Activated gamma-delta T cell treated with Interleukin-2 at 50 U/mL for 16 hours (primary cell): ENCODE data around the gene FADS1.
A peak's percentile ranks its signal among the peaks of the same experiment; 100 is the strongest.

Experiments
- DNase-seq: peaks from one replicate; pipeline ENCODE4 v3.0.0-alpha.2; 2020

The FADS1 gene

DNA sequence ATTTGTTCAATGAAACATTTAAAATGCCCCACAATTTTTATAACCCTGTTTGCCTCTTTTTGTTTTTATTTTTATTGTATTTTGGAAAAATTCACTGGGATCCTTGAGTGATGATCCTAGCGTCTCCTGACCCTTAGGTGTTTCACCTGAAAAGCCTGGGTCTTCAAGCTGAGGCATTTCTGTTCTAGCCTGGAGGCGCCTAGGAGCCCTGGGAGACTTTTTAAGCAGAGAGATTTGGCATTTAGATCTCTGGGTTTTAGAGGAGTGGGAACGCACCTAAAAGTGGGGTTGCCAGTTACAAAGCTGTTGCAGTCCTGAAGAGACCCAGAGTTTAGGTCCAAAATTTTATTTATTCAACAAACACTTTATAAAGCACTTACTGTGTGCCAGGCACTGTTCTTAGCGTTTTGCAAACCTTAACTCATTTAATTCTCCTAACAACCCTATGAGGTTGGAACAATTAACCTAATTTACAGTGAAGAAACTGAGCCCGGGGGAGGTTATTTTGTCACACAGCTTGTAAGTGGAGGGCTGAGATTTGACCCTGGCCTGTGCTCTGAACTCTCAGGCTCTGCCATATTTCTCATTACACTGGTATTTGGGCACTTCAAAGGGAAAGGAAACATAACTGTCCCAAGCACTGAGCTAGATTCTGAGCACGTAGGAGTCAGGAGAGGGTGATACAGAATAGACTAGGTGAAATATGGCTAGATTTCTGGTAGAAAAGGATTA, 834 bp upstream of the FADS1 start:
- no peak for DNase-seq

DNA sequence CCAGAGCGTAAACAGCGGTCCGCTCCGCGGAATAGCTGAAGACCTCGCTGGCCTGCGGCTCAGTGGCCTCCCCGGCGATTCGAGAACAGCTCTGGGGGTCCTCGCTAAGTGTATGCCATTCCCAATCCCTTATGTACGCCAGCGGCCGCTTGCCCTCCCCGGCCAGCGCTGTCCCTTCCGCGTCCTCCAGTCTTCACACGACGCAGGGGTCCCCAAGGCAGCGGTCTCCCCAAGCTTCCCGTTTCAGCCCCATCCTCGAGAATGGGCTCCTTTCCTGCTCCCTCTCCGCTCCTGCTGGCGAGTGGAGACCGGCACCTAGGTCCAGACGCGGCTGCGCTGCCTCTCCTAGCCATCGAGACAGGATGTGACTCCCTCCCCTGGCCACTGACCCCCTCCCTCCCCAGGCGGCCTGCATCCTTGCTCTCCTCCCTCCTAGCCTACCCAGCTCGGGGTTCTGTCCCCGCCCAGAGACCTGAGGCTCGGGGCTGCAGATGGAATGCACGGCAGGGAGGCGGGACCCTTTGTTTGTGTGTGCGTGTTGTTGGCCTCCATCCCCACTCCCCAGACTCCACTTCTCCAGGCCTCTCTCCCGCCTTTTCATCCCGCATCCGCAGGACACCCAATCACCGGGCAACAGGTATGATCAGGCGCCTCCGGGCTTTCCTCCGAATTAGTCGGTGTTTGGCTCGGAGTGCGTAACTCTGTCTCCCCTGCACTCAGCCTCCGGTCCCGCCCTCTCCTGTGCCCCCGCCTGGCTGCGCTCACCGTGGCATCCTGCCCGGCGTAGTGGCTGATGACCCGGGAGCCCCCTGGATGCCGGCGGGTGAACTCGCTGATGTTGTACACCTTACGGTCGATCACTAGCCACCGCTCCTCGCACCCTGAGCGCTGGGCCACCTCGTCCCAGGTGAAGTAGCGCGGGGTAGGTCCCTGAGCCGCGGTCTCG, 740 bp downstream of the FADS1 start:
- peak; percentile 59 for DNase-seq

DNA sequence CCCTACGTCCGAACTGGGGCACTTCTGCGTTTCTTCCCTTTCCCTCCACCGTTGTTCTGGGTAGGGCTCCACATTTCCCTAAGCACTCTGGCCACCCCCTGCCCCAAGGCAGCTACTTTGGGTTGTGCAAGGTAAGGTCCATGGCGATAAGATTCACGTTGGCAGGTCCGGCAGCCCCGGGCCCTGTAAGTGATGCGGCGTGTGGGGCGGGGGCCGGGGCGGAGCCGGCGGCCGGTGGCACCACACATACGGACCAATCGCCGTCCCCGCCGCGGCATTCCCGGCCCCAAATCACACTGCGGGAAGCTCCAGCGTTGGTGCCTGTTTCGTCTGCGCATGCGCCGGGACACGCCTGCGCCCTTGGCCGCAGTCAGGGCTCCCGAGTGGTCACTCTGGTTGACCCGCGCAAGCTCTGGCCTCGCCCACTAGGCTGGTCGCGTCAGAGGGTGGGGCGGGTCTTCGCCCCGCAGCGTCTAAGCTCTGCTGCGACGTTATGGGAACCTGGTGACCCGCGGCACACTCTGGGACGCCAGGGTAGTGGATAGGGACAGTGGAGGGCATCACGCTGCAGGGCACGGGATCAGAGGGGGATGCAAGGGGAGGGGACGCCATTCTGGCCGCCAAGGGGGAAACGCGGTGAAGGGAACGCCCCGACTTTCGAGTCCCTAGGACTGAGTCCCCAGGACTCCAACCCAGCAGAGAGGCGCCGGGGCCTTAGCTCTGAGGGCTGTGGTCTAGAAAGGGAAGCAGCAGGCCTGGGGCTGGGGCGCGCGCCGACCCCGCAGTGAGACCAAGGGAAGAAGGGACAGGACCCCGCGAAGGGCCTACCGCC, 1.6 kb downstream of the FADS1 start:
- no peak for DNase-seq

DNA sequence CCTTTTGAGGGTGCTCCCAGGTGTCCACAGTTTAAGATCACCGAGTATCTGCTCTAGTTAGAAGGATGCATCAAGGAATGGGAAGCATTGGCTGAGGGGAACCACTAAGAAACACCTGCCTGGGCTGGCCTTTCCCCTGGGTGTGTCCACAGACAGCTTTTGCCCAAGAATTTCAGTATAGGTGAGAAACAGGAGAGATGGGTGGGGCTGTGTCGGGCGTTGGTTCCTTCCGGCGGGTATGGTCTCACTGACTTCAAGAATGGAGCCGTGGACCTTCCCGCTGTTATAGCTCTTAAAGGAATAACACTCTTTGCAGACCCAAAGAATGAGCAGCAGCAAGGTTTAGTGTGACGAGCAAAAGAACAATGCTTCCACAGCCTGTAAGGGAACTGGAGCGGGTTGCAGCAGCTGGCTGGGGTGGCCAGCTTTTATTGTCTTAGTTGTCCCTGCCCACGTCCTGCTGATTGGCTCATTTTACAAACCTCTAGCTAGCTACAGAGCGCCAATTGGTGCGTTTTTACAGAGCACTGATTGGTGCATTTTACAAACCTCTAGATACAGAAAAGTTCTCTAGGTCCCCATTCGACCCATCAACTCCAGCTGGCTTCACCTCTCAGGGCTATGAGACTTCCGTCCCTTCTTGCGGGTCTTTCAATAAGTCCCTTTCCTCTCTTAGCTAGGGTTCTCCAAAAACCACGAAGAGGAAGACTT, 2.4 kb downstream of the FADS1 start:
- DNase-seq = no peak

DNA sequence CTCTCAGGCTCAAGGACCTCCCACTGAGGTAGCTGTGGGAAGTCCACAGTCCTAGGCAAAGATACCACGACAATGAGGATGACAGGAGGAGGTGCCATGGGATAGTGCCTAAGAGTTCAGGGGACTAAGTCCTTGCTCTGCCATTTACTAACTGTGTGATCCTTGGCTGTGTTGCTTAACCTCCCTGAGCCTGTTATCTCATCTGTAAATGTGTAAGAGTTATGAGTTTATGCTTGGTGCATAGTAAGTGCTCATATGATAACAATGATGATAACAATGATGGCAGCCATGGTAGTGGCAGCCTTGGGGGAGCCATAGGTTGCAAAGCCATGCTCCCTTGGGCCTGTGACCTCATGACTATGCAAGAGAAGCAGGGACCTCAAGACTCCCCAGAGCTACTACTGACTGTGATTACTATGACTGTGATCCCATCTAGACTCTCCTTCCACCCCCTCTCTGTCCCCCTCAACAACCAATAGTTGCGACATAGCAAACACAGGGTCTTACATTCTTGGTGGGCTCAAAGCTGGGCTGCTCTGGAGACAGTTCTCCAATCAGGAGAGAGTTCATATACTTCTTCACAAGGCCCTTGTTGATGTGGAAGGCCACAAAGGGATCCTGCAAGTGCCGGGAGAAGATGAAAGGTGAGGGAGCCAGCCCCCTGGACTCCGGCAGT, 3.9 kb downstream of the FADS1 start:
- no peak for DNase-seq

DNA sequence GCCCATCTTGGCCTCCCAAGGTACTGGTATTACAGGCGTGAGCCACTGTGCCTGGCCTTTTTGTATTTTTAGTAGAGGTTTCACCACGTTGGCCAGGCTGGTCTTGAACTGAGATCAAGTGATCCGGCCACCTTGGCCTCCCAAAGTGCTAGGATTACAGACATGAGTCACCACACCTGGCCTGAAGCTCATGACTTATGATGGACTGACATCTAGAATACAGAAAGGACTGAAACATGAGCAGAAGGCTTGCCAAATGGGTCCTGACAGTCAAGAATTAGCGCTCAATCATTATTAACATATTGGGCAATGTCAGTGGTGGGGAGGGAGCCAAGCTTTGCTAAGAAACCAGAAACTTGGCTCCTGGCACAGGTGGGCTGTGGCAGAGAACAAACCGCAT, 5.0 kb downstream of the FADS1 start:
- DNase-seq = no peak

DNA sequence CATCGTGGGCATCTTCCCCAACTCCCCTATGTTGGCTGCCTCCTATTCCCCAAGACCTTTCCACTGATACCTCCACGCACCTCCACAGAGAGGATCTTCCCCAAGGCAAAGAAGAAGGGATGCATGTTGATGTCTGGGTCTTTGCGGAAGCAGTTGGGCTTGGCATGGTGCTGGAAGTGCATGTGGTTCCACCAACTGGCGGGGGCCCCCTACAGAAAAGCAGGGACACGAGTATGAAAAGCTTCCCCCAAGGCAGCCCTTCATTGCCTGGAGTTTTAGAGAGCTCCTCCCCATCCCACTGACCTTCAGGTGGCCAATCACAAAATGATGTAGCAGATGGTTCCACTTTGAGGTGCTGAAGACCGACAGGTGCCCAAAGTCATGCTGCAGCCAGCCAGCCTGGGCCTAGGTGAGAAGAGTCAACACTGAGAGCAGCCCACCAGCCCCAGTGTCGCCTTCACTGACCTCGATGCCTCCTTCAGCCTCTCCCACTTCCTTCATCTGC, 6.1 kb downstream of the FADS1 start:
- no peak for DNase-seq

DNA sequence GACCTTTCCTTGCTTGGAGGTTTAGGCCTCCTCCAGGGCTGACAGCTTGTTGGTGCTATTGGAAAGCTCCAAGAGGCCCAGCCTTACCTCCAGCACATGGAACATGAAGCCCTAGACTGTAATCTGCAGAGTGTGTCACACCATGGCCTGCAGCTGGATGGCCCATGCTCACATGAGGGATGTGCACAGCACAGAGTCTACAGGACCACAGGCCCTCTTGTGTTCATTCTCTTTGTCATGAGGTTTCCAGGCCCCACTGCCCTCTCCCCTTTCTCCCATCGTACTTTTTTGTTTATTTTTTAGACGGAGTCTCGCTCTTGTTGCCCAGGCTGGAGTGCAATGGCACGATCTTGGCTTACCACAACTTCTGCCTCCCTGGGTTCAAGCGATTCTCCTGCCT, 10.0 kb downstream of the FADS1 start:
- DNase-seq = no peak

DNA sequence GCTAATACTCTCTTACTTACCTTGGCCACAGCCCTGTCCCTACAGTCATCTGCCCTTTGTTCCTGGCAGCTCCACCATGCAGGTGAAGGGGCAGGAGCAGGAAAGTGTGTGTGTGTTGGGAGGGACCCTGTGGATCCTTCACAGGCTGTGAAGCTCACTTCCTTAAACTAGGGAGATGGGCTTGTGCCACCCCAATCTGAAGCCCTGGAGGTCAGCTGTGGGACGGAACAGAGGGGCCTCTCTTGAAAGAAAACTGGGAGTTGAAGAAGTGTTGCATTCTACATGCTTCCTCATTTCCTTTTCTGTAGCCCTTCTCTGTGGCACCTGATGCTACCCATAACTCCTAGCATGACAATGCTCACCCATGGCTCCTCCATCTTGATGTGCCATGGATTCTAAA, 11.7 kb downstream of the FADS1 start:
- DNase-seq = no peak

DNA sequence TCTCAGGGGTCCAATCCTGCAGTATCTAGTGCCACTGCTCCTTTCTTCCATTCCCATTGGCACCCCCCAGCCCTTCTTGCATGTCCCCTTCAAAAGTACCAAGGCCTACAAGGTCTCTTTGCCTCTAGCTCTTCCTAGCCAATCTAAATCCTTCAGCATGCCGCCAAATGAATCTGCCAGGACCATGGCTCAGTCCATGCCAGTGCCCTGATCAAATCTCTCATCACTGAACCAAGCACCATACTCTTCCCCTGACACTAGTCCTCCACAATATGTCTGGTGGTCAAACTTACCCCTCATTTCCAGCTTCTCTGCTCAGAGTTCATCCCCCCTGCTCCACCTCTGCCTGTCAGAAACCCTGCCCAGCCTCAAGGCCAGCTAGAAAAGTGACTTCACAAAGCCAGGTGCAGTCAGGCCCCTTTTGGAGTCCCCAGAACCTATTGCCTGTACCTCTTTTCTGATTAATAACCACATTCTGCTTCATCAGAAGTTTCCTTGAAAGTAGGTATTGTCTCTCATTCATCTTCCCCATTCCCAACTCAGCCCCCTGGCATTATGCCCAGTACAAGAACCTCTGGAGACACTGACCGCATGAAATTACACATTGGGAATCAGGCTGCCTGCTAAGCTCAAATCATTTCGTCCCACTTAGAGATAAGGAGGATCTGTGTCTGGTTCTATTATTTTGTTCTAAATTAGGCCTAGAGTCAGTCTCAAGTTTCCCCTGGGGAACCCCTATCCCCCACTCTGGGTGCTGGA, 12.7 kb downstream of the FADS1 start:
- no peak for DNase-seq

DNA sequence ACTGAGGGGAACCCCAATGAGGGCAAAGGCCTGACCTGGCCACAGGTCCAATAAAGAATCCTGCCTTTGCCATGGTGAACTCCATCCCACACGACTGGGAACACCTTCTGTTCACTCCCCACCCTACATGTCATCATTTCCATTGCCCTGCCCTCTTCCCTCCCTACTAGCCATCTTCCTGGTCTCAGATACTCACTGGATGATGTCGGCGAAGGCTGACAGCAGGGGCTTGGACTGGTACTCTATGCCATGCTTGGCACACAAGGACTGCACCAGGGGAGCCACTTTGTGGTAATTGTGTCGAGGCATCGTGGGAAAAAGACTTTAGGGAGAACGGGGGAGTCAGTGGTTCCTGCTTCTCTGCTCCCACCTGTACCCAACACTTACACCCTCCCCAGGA, 14.2 kb downstream of the FADS1 start:
- no peak for DNase-seq

DNA sequence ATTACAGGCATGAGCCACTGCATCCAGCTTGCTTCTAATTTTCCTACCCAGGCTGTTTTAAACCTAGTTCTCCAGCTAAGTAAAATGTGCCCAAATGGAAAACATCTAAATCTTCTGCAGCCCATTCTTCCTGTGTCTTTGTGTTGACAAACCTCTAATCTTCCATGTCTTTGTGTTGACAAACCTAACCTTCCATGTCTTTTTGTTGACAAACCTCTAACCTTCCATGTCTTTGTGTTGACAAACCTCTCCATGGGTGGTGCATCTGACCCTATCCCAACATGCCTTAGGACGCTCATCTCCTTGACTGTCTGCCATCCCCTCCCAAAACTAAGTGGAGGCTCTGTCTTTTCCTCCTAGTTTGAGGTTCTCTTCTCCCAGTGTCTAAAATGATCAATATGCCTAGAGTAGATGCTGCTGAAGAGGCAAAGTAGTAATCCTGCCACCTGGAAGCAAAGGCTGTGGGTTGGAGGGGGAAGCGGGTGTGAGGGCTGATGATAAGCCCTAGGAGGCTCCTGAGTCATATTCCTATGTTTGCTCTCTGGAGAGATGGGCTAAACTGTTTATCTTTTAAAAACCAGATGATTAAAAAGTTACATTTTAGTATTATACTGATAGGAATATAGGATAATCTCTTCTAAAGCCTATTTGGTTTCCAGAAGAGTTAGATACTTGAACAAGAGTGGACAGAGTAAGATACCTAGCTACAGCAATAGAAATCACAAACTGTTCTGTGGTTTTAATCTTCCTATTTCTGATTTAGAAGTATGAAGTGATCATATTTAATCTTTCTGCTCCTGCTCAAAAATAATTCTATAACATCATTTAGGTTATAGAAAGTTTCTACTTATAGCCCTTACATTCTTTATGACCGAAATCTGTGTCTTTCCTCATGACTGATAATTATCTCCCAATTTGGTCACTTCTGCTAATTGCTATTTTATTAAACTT, 16.2 kb downstream of the FADS1 start:
- DNase-seq = no peak

DNA sequence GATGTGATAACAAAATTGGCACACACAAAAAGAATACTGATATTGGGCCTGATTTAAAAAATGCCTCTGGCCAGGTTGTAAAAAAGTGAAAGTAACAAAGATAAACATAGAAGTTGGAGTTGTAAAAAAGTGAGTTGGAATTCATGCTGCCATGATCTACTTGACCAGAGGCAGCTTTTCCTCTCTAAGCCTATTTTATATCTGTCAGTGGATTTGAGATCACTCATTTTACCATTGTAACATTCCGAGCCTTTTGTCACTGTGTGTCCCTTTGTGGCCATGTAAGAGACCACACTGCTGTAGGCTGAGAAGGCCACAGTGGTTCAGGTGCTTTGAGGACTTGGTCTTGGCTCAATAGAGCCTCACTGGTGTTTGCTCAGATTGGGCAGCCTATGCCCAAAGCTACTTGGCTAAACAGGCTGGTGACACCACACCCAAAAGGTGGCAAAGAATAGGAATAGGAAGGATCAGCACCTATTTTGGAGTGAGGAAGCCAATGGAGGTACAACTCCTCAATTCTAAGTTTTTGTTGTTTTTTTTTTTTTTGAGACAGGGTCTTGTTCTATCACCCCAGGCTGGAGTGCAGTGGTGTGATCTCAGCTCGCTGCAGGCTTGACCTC, 17.0 kb downstream of the FADS1 start:
- DNase-seq = no peak

DNA sequence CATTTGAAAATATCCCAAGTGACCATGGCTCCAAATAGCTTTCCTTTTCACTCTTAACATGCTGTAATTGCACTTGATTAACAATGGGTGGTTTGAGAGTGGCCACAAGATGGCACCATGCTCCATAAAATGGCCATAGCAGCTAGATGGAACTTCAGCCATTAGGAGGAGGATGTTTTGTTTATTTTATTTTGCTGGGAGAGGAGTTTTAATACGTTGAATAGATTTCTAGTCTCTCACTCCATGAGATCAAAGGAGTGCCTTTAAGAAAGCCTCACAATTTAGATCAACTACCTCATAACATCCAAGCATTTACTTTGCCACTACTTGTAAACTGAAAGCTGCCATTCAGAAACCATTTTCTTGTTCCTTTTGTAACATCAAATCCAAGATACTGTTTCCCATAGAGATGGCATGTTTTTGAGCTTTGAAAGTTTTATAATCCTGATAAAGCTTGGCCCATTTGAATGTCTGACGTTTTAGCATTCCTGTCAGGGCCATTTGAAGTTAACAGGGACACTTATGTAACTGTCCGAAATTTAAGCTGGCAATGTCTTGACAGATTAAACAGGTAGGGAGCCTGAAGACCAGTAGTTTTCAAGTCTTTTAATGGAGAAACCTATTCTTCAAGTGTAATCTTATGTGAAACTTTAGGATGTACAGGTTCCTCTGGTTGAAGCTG, 19.4 kb downstream of the FADS1 start:
- peak; percentile 76 for DNase-seq

DNA sequence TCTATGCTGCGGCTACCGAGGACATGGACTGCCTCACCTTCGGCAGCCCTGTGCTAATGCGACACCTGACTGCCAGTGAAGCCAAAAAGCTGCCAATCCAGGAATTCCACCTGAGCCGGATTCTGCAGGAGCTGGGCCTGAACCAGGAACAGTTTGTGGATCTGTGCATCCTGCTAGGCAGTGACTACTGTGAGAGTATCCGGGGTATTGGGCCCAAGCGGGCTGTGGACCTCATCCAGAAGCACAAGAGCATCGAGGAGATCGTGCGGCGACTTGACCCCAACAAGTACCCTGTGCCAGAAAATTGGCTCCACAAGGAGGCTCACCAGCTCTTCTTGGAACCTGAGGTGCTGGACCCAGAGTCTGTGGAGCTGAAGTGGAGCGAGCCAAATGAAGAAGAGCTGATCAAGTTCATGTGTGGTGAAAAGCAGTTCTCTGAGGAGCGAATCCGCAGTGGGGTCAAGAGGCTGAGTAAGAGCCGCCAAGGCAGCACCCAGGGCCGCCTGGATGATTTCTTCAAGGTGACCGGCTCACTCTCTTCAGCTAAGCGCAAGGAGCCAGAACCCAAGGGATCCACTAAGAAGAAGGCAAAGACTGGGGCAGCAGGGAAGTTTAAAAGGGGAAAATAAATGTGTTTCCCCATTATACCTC, 20.8 kb downstream of the FADS1 start:
- no peak for DNase-seq

DNA sequence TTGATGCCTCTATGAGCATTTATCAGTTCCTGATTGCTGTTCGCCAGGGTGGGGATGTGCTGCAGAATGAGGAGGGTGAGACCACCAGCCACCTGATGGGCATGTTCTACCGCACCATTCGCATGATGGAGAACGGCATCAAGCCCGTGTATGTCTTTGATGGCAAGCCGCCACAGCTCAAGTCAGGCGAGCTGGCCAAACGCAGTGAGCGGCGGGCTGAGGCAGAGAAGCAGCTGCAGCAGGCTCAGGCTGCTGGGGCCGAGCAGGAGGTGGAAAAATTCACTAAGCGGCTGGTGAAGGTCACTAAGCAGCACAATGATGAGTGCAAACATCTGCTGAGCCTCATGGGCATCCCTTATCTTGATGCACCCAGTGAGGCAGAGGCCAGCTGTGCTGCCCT, 21.3 kb downstream of the FADS1 start:
- no peak for DNase-seq

DNA sequence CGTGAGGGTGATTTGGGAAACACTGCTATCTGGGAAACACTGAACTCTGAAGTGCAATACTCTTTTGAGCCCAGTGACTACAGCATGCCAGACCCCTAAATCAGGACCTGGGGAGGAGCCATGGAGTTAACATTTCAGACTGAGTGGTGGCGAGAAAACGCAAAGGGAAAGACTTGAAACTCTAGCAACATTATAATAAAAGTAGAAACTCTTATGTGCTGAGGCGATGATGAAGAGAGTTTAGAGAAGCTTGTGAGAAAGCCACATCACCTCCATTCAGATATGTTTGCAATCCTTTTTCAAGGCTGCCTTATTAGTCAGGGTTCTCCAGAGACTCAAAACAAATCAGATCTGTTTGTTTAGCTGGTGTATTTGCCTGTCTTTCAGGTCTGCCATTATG, 22.2 kb downstream of the FADS1 start:
- DNase-seq = no peak

DNA sequence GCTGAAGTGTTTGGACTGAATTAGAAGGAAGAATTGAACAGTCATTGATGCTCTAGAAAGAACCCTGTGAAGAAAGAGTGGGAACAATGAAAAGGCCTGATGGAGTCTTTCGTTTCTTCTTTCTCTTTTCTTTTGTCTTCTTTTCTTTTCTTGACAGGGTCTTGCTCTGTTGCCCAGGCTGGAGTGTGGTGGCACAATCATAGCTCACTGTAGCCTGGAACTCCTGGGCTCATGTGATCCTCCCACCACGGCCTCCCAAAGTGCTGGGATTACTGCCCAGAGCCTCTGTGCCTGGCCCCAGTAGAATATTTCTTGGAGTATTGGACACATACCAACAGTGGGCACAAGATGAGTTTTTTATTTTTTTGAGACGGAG, 23.0 kb downstream of the FADS1 start:
- DNase-seq = no peak
